OCI-LY3 (cell line): ENCODE data around the gene MACIR.

Experiments
- EZH2phosphoT487 ChIP-seq: fragments of 200-600 bp; shearing (Covaris generic); IDR thresholded peaks from 2 replicates; pipeline ENCODE4 v1.6.1; 2018; ENCODE audit warnings: antibody characterized with exemption, mixed run types, low read depth
- TF ChIP-seq, protein P1 (sequence below): fragments of 200-600, 300-600 bp; sonication (generic); IDR thresholded peaks from 2 replicates; pipeline ENCODE4 v1.5.1; 2014; ENCODE audit warnings: antibody characterized with exemption, low read length, low read depth

DNA sequence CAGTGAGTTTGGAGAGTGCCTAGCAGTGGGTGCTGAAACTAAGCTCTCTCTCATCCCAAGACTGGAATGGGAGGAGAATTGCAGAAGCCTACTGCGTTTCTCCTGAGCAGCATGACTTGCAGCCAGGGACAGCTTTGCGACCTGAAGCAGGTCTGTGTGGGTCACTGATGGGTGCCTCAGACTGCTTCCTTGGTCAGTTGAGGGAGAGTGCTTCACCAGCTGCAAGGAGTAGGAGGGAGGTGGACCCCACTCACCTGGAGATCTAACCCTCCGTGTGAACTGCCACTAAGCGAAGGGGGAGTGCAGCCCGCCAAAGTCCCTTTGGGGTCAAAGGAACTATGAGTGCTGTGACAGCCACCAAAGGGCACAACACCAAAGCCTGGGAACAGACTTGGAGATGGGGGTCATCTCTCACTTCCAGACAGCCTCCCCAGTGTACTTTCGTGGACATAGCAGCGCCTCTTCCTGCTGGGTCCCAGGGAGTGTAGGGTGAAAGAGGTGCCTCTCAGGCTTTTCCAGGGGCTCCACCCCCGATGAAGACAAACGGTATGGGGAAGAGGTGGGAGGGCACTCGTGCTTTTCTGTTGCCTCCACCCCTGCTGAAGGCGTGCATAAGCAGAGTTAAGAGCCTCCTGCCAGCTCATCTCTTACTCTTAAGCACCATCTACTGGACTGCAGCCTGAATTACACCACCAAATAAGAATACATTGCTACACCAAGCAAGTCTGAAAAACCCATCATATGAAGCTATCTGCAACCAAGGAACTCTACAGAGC lies 34.3 kb upstream of the MACIR start:
- TF ChIP-seq, protein P1, sequence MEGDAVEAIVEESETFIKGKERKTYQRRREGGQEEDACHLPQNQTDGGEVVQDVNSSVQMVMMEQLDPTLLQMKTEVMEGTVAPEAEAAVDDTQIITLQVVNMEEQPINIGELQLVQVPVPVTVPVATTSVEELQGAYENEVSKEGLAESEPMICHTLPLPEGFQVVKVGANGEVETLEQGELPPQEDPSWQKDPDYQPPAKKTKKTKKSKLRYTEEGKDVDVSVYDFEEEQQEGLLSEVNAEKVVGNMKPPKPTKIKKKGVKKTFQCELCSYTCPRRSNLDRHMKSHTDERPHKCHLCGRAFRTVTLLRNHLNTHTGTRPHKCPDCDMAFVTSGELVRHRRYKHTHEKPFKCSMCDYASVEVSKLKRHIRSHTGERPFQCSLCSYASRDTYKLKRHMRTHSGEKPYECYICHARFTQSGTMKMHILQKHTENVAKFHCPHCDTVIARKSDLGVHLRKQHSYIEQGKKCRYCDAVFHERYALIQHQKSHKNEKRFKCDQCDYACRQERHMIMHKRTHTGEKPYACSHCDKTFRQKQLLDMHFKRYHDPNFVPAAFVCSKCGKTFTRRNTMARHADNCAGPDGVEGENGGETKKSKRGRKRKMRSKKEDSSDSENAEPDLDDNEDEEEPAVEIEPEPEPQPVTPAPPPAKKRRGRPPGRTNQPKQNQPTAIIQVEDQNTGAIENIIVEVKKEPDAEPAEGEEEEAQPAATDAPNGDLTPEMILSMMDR, result peak; percentile 63
- no peak for TF ChIP-seq EZH2phosphoT487
